Bone marrow (tissue), 2 donors: ENCODE measurements around the gene MAML2.

Experiments used
- DNase-seq, 2 donors: peaks; one replicate each; lab custom pipeline; 2025; lab: John Stamatoyannopoulos, UW

Gene MAML2

GRCh38 chr11:96036863-96037262 is 306.1 kb downstream of the MAML2 start:
- DNase-seq, result no peak

- no peak for DNase-seq
Observed at GRCh38 chr11:96035740-96036078, 307.3 kb downstream of the MAML2 start.

GRCh38 chr11:96035031-96035739 is 307.8 kb downstream of the MAML2 start:
- DNase-seq, result no peak

GRCh38 chr11:96033599-96033998 is 309.4 kb downstream of the MAML2 start:
- DNase-seq, result no peak

GRCh38 chr11:96033095-96033494 is 309.9 kb downstream of the MAML2 start:
- no peak for DNase-seq

GRCh38 chr11:96028746-96029145 is 314.2 kb downstream of the MAML2 start:
- no peak for DNase-seq

- no peak for DNase-seq
Observed at GRCh38 chr11:96027021-96027420, 316.0 kb downstream of the MAML2 start.

GRCh38 chr11:96026310-96026709 is 316.7 kb downstream of the MAML2 start:
- no peak for DNase-seq

GRCh38 chr11:96024666-96025065 is 318.3 kb downstream of the MAML2 start:
- DNase-seq, result no peak

GRCh38 chr11:96023275-96023674 is 319.7 kb downstream of the MAML2 start:
- DNase-seq, result no peak

- DNase-seq, result no peak
Observed at GRCh38 chr11:96021901-96022650, 320.9 kb downstream of the MAML2 start.

- no peak for DNase-seq
Observed at GRCh38 chr11:96019810-96020747, 322.9 kb downstream of the MAML2 start.

- DNase-seq, result no peak
Observed at GRCh38 chr11:96019281-96019680, 323.7 kb downstream of the MAML2 start.

GRCh38 chr11:96017856-96018255 is 325.1 kb downstream of the MAML2 start:
- no peak for DNase-seq

- DNase-seq, result no peak
Observed at GRCh38 chr11:96016978-96017502, 326.0 kb downstream of the MAML2 start.

GRCh38 chr11:96015906-96016565 is 327.0 kb downstream of the MAML2 start:
- no peak for DNase-seq

GRCh38 chr11:96014217-96014616 is 328.8 kb downstream of the MAML2 start:
- DNase-seq, result peak in 1 of 2 donors; percentile 75

- peak; percentile 2 to 29 for DNase-seq
Observed at GRCh38 chr11:96013461-96014213, 329.4 kb downstream of the MAML2 start.

GRCh38 chr11:96012086-96012824 is 330.7 kb downstream of the MAML2 start:
- peak in 1 of 2 donors; percentile 93 for DNase-seq

- DNase-seq, result no peak
Observed at GRCh38 chr11:96010683-96011082, 332.3 kb downstream of the MAML2 start.
